GM12878 (cell line): ENCODE measurements around the gene ZNF785. TPM values are rescaled to one million over a fixed set of nuclear protein-coding genes. Genes with fewer than 3 reads are reported as not detected.

Experiments
- ATAC-seq: fragments of 200-7000 bp; cut with Tn5 transposase; 3 replicates; pipeline ENCODE4 v1.9.1; 2020; ENCODE audit warnings: mild to moderate bottlenecking, moderate library complexity
- BruUV-seq: library from RNA; stranded (reverse); fragments of 400-500 nt; replicated peaks from 2 replicates; lab custom pipeline; 2021; lab: Mats Ljungman, UMichigan
- CTCF ChIA-PET: fragments of 300-600 bp; sonication (Branson Sonifier 250); formaldehyde crosslinking; extraction: SDS; loops from one replicate; lab custom pipeline; 2021; ENCODE audit warnings: inconsistent platforms; lab: Yijun Ruan, JAX
- POLR2A ChIA-PET: fragments of 350-600 bp; formaldehyde crosslinking; extraction: SDS; loops from one replicate; lab custom pipeline; 2021; ENCODE audit warnings: inconsistent platforms; lab: Charles Lee
- RAD21 ChIA-PET: fragments of 300-600 bp; sonication (Branson Sonifier 250); formaldehyde crosslinking; loops from one replicate; lab custom pipeline; 2023; ENCODE audit warnings: antibody characterized with exemption; ENCODE audit not compliant: unreplicated experiment; lab: Charles Lee
- SMC1A ChIA-PET: fragments of 300-600 bp; sonication (Branson Sonifier 250); formaldehyde crosslinking; loops from one replicate; lab custom pipeline; 2023; ENCODE audit not compliant: unreplicated experiment, uncharacterized antibody; lab: Charles Lee
- DNase-seq: peaks from one replicate; pipeline ENCODE4 v3.0.0-alpha.2; 2011; ENCODE audit warnings: low read depth, low spot score
- FAIRE-seq: peaks from 3 replicates; lab custom pipeline; 2011; peaks lifted over from hg19 to GRCh38; lab: Jason Lieb, UNC
- H2AFZ ChIP-seq: 2 replicates; pipeline ENCODE4 v1.6.0; 2011; ENCODE audit warnings: low read depth, low read length, control low read depth; ENCODE audit not compliant: control insufficient read depth
- H3K27ac ChIP-seq: 2 replicates; pipeline ENCODE4 v1.5.1; 2011; ENCODE audit warnings: control low read depth; ENCODE audit not compliant: control insufficient read depth, insufficient read depth
- H3K27me3 ChIP-seq, 2 experiments: replicated peaks in 1 of 2; 2 replicates each; pipeline versions ENCODE4 v1.6.0 to v1.6.1; 2011; ENCODE audit warnings: low read length in 1 of 2; ENCODE audit not compliant: control insufficient read depth in 2 of 2, insufficient read depth in 2 of 2
- H3K36me3 ChIP-seq, 2 experiments: 2 replicates each; pipeline ENCODE4 v1.5.1; 2011; ENCODE audit warnings: low read length in 1 of 2; ENCODE audit not compliant: control insufficient read depth in 2 of 2, insufficient read depth in 2 of 2
- H3K4me1 ChIP-seq: 2 replicates; pipeline ENCODE4 v1.6.1; 2011; ENCODE audit warnings: mild to moderate bottlenecking, low read length, moderate library complexity, mixed read lengths; ENCODE audit not compliant: control insufficient read depth, insufficient read depth
- H3K4me2 ChIP-seq: 2 replicates; pipeline ENCODE4 v1.6.0; 2011; ENCODE audit warnings: control low read depth; ENCODE audit not compliant: control insufficient read depth, insufficient read depth
- H3K4me3 ChIP-seq: fragments of 200-600 bp; sonication (generic); 2 replicates; pipeline ENCODE4 v1.5.1; 2016
- H3K79me2 ChIP-seq: 2 replicates; pipeline ENCODE4 v1.6.0; 2011; ENCODE audit warnings: low read length; ENCODE audit not compliant: control insufficient read depth, insufficient read depth
- H3K9ac ChIP-seq: 2 replicates; pipeline ENCODE4 v1.8.0; 2011; ENCODE audit warnings: low read length, control low read depth, mixed read lengths; ENCODE audit not compliant: control insufficient read depth, insufficient read depth
- H3K9me3 ChIP-seq: replicated peaks from 3 replicates; pipeline ENCODE4 v1.5.1; 2011; ENCODE audit warnings: mild to moderate bottlenecking, low read length; ENCODE audit not compliant: control insufficient read depth, insufficient read depth
- H4K20me1 ChIP-seq: 2 replicates; pipeline ENCODE4 v1.6.0; 2011; ENCODE audit not compliant: control insufficient read depth, insufficient read depth
- BRCA1 ChIP-seq: IDR thresholded peaks from 2 replicates; pipeline ENCODE4 v1.6.1; 2011; ENCODE audit warnings: low read depth, low read length, improper control_type of control experiment
- CBFB ChIP-seq: IDR thresholded peaks from 2 replicates; pipeline ENCODE4 v1.6.1; 2016; ENCODE audit warnings: antibody characterized with exemption, low read depth
- CHD1 ChIP-seq: IDR thresholded peaks from 2 replicates; pipeline ENCODE4 v1.6.1; 2012; ENCODE audit warnings: low read depth, low read length, improper control_type of control experiment
- CHD2 ChIP-seq: IDR thresholded peaks from 2 replicates; pipeline ENCODE4 v1.6.1; 2011; ENCODE audit warnings: low read depth, low read length, improper control_type of control experiment, borderline replicate concordance
- ESRRA ChIP-seq: IDR thresholded peaks from 2 replicates; pipeline ENCODE4 v1.6.1; 2012; ENCODE audit warnings: mild to moderate bottlenecking, low read length, improper control_type of control experiment
- MTA3 ChIP-seq: IDR thresholded peaks from 2 replicates; pipeline ENCODE4 v1.6.1; 2012; ENCODE audit warnings: low read length, inconsistent platforms, borderline replicate concordance
- NRF1 ChIP-seq: conservative IDR thresholded peaks from 2 replicates; pipeline ENCODE4 v1.6.1; 2011; ENCODE audit warnings: mild to moderate bottlenecking, low read depth, low read length, improper control_type of control experiment
- SMARCA5 ChIP-seq: fragments of 450-650 bp; IDR thresholded peaks from 2 replicates; pipeline ENCODE4 v1.6.1; 2017; ENCODE audit warnings: mild to moderate bottlenecking
- SP1 ChIP-seq: IDR thresholded peaks from one replicate; pipeline ENCODE4 v1.6.1; 2011; ENCODE audit warnings: low read depth, low read length
- TARDBP ChIP-seq: IDR thresholded peaks from 2 replicates; pipeline ENCODE4 v1.6.1; 2016; ENCODE audit warnings: borderline replicate concordance
- TCF7 ChIP-seq: IDR thresholded peaks from 2 replicates; pipeline ENCODE4 v1.6.1; 2014; ENCODE audit warnings: antibody characterized with exemption, borderline replicate concordance
- ZBED1 ChIP-seq: IDR thresholded peaks from 2 replicates; pipeline ENCODE4 v1.6.1; 2016; ENCODE audit warnings: borderline replicate concordance
- WGBS: methylation state at CpG from one replicate; pipeline ENCODE4 v1.1.6; 2016; ENCODE audit warnings: low lambda C conversion rate; ENCODE audit not compliant: insufficient replicate concordance, insufficient coverage; ENCODE audit errors: missing lambda C conversion rate; 5-methylcytosine and 5-hydroxymethylcytosine counted together
- in situ Hi-C: fragments of 300-500 bp; cut with MboI; formaldehyde crosslinking; loops from 9 replicates; pipeline ENCODE4 v1.14.3; 2018; ENCODE audit warnings: mixed read lengths
- intact Hi-C: fragments of 100-400 bp; cut with micrococcal nuclease; formaldehyde crosslinking; loops from one replicate; pipeline ENCODE4 v1.14.2; 2022; ENCODE audit not compliant: unreplicated experiment
- polyA plus RNA-seq, 11 experiments: library from polyadenylated mRNA; depleted of rRNA in 4 of 11; unstranded in 6 of 11; stranded (reverse) in 5 of 11; fragments of >200 nt; fragmentation: Nextera tagmentation in 4 of 11; fragmentation: Illumina TruSeq in 1 of 11; extraction: Ambion mirVana in 4 of 11; extraction: Trizol in 1 of 11; gene quantifications; 1 replicate in 1 of 11; 2 replicates in 10 of 11; pipeline versions ENCODE4 v1.2.1 to v1.2.3, GENCODE V29; 2011 to 2016; ENCODE audit warnings: inconsistent platforms in 2 of 11, missing spikeins in 2 of 11, low read depth in 1 of 11
- total RNA-seq, 4 experiments: library from RNA; depleted of rRNA in 3 of 4; stranded (reverse); fragments of >200 nt in 3 of 4; fragmentation: Illumina TruSeq in 1 of 4; extraction: Trizol in 1 of 4; gene quantifications; 2 replicates each; pipeline versions ENCODE4 v1.2.1 to v1.2.3, GENCODE V29; 2013 to 2021
- TF ChIP-seq, protein P1 (sequence below): IDR thresholded peaks from 2 replicates; pipeline ENCODE4 v1.6.1; 2011; ENCODE audit warnings: low read depth, low read length, improper control_type of control experiment, borderline replicate concordance
- TF ChIP-seq, protein P2 (sequence below): IDR thresholded peaks from 2 replicates; pipeline ENCODE4 v1.6.1; 2012; ENCODE audit warnings: low read depth, low read length, improper control_type of control experiment
- TF ChIP-seq, protein P3 (sequence below): IDR thresholded peaks from 2 replicates; pipeline ENCODE4 v1.6.1; 2012; ENCODE audit warnings: low read depth, low read length, improper control_type of control experiment
- TF ChIP-seq, protein P4 (sequence below): IDR thresholded peaks from 2 replicates; pipeline ENCODE4 v1.6.1; 2012; ENCODE audit warnings: improper control_type of control experiment, low read depth, low read length; ENCODE audit not compliant: insufficient replicate concordance

Gene ZNF785
- total and polyA plus RNA-seq, 10 of the 15 experiments (the other 5 are each of a cell fraction or from before 2014, with no cell fraction given): 0.87 to 11.5 (median 7.5) TPM

DNA sequence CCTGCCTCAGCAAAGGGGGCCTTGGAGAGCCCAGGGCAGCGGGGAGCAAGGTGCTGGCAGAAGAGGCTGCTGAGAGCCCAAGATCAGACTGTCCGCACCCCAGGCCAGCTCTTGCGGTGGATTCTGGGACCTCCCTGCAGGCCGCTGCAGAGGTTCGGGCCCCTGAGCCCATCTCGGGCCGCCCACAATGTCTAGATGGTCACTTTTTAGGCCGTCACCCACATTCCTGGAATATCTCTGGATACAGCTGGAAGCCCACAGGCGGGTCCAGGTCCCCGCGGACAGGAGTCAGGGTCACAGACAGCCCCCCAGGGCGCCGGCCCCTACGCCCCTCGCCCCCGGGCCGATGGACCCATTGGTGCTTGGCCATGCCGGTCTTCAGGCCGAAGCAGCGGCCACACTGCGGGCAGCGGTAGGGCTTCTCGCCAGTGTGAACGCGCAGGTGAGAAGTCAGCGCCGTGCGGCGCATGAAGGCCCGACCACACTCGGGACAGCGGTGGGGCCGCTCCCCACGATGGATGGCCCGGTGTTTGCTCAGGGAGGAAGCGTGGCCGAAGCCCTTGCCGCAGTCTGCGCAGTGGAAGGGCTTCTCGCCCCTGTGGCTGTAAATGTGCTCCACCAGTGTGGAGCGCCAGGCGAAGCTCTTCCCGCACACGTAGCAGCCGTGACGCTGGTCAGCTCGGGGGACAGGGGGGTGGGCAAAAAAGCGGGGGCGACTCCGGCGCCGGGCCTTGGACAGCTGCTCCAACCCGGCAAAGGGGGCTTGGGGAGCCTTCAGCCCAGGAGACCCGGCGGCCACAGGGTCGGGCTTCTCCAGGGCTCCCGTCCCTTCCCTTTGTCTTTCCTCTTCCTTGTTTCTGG lies 53.0 kb downstream of the ZNF785 start:
- Histone ChIP-seq H3K36me3 (peaks cover 2 to 3% of the 10 kb centered on the region in 2 experiments; a peak in 1 of 4 replicates), H3K4me2 (no peak overlapping the region), H3K79me2 (peaks cover 27% of the 10 kb centered on the region), H2AFZ (no peak overlapping the region), H3K9ac (no peak overlapping the region), H3K27ac (no peak overlapping the region), H4K20me1 (no peaks in the 10 kb centered on the region), H3K27me3 (no peaks in the 10 kb centered on the region), H3K4me3 (no peak overlapping the region), H3K4me1 (peaks cover 13% of the 10 kb centered on the region), H3K9me3 (no peaks in the 10 kb centered on the region)
- SMC1A ChIA-PET: interaction anchor here (4.7 kb wide), 1 partner anchor 102 kb away, joined by 43 read pairs; the partner anchor contains the start of gene DCTPP1
- no TSS peak for BruUV-seq
- in situ Hi-C loops: no loop called here
- 98% methylated on average over 54 of the region's 57 CpGs for WGBS
- intact Hi-C loops: no loop called here
- FAIRE-seq (no peak), ATAC-seq (no peak), DNase-seq (no peak)
- POLR2A ChIA-PET: interaction anchor here (0.6 to 5.6 kb wide), 3 partner anchors 30 to 74 kb away, joined by 5 to 36 read pairs (median 7); partner anchors contain the start of gene ITGAL
- RAD21 ChIA-PET: interaction anchor here (3.7 kb wide), 1 partner anchor 83 kb away, joined by 44 read pairs; no protein-coding TSS in a partner anchor
- CTCF ChIA-PET: interaction anchor here (4.4 to 4.7 kb wide), 2 partner anchors 85 to 101 kb away, joined by 60 to 81 read pairs; partner anchors contain the start of genes DCTPP1 and SEPHS2
- TF ChIP-seq TARDBP: no peak
- no peak for TF ChIP-seq MTA3
- TF ChIP-seq CBFB: no peak
- TF ChIP-seq CHD2: no peak
- TF ChIP-seq SMARCA5: no peak
- no peak for TF ChIP-seq NRF1
- TF ChIP-seq, protein P1, sequence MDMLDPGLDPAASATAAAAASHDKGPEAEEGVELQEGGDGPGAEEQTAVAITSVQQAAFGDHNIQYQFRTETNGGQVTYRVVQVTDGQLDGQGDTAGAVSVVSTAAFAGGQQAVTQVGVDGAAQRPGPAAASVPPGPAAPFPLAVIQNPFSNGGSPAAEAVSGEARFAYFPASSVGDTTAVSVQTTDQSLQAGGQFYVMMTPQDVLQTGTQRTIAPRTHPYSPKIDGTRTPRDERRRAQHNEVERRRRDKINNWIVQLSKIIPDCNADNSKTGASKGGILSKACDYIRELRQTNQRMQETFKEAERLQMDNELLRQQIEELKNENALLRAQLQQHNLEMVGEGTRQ: no peak
- TF ChIP-seq, protein P2, sequence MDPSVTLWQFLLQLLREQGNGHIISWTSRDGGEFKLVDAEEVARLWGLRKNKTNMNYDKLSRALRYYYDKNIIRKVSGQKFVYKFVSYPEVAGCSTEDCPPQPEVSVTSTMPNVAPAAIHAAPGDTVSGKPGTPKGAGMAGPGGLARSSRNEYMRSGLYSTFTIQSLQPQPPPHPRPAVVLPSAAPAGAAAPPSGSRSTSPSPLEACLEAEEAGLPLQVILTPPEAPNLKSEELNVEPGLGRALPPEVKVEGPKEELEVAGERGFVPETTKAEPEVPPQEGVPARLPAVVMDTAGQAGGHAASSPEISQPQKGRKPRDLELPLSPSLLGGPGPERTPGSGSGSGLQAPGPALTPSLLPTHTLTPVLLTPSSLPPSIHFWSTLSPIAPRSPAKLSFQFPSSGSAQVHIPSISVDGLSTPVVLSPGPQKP: no peak
- TF ChIP-seq, protein P3, sequence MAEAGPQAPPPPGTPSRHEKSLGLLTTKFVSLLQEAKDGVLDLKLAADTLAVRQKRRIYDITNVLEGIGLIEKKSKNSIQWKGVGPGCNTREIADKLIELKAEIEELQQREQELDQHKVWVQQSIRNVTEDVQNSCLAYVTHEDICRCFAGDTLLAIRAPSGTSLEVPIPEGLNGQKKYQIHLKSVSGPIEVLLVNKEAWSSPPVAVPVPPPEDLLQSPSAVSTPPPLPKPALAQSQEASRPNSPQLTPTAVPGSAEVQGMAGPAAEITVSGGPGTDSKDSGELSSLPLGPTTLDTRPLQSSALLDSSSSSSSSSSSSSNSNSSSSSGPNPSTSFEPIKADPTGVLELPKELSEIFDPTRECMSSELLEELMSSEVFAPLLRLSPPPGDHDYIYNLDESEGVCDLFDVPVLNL: no peak
- TF ChIP-seq TCF7: no peak
- TF ChIP-seq CHD1: no peak
- TF ChIP-seq SP1: no peak
- TF ChIP-seq ESRRA: no peak
- no peak for TF ChIP-seq BRCA1
- no peak for TF ChIP-seq ZBED1
- TF ChIP-seq, protein P4, sequence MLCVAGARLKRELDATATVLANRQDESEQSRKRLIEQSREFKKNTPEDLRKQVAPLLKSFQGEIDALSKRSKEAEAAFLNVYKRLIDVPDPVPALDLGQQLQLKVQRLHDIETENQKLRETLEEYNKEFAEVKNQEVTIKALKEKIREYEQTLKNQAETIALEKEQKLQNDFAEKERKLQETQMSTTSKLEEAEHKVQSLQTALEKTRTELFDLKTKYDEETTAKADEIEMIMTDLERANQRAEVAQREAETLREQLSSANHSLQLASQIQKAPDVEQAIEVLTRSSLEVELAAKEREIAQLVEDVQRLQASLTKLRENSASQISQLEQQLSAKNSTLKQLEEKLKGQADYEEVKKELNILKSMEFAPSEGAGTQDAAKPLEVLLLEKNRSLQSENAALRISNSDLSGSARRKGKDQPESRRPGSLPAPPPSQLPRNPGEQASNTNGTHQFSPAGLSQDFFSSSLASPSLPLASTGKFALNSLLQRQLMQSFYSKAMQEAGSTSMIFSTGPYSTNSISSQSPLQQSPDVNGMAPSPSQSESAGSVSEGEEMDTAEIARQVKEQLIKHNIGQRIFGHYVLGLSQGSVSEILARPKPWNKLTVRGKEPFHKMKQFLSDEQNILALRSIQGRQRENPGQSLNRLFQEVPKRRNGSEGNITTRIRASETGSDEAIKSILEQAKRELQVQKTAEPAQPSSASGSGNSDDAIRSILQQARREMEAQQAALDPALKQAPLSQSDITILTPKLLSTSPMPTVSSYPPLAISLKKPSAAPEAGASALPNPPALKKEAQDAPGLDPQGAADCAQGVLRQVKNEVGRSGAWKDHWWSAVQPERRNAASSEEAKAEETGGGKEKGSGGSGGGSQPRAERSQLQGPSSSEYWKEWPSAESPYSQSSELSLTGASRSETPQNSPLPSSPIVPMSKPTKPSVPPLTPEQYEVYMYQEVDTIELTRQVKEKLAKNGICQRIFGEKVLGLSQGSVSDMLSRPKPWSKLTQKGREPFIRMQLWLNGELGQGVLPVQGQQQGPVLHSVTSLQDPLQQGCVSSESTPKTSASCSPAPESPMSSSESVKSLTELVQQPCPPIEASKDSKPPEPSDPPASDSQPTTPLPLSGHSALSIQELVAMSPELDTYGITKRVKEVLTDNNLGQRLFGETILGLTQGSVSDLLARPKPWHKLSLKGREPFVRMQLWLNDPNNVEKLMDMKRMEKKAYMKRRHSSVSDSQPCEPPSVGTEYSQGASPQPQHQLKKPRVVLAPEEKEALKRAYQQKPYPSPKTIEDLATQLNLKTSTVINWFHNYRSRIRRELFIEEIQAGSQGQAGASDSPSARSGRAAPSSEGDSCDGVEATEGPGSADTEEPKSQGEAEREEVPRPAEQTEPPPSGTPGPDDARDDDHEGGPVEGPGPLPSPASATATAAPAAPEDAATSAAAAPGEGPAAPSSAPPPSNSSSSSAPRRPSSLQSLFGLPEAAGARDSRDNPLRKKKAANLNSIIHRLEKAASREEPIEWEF: no peak
